NCI-H128 (cell line): ENCODE results near the gene CSNK2A1.
"Not testable (repeated sequence)": the region's sequence is repeated elsewhere in the genome, so short reads cannot be mapped to it uniquely, and the experiment has no call there.

Experiments
- DNase-seq: peaks from one replicate; lab custom pipeline; 2025; ENCODE audit not compliant: unreplicated experiment; lab: John Stamatoyannopoulos, UW

Gene CSNK2A1

GRCh38 chr20:543369-544152, at the start of gene CSNK2A1:
Gene CSNK2A1 (minus strand): TSS chr20:543790. CDS start chr20:508551, 35,239 bp downstream.
- peak; percentile 90 for DNase-seq

GRCh38 chr20:592506-592905, 48.9 kb upstream of the CSNK2A1 start:
- no peak for DNase-seq

GRCh38 chr20:591941-592340, 48.4 kb upstream of the CSNK2A1 start:
- no peak for DNase-seq

GRCh38 chr20:588932-589672, 45.5 kb upstream of the CSNK2A1 start:
- DNase-seq, result no peak

GRCh38 chr20:588476-588875, 44.9 kb upstream of the CSNK2A1 start:
- no peak for DNase-seq

GRCh38 chr20:584971-585301, 41.3 kb upstream of the CSNK2A1 start:
- DNase-seq, result no peak

- DNase-seq, result no peak
Observed at GRCh38 chr20:584161-584970, 40.8 kb upstream of the CSNK2A1 start.

- DNase-seq, result no peak
Observed at GRCh38 chr20:582204-582603, 38.6 kb upstream of the CSNK2A1 start.

GRCh38 chr20:578940-579690, 35.5 kb upstream of the CSNK2A1 start:
- not testable (repeated sequence) for DNase-seq

GRCh38 chr20:577167-577791, 33.7 kb upstream of the CSNK2A1 start:
- DNase-seq, result no peak

GRCh38 chr20:576156-576555, 32.6 kb upstream of the CSNK2A1 start:
- no peak for DNase-seq

GRCh38 chr20:575230-575629, 31.6 kb upstream of the CSNK2A1 start:
- no peak for DNase-seq

- no peak for DNase-seq
Observed at GRCh38 chr20:574297-574942, 30.8 kb upstream of the CSNK2A1 start.

GRCh38 chr20:573414-574296, 30.1 kb upstream of the CSNK2A1 start:
- DNase-seq, result no peak

- DNase-seq, result no peak
Observed at GRCh38 chr20:572727-573126, 29.1 kb upstream of the CSNK2A1 start.

GRCh38 chr20:571754-572441, 28.3 kb upstream of the CSNK2A1 start:
- DNase-seq, result no peak

GRCh38 chr20:568673-569415, 25.3 kb upstream of the CSNK2A1 start:
- DNase-seq, result no peak
